ENCODE data around the gene BLOC1S3. TPM values are rescaled to one million over a fixed set of nuclear protein-coding genes. Genes with fewer than 3 reads are reported as not detected.
A peak's percentile ranks its signal among the peaks of the same experiment; 100 is the strongest.

Gene BLOC1S3, protein sequence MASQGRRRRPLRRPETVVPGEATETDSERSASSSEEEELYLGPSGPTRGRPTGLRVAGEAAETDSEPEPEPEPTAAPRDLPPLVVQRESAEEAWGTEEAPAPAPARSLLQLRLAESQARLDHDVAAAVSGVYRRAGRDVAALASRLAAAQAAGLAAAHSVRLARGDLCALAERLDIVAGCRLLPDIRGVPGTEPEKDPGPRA
- total RNA-seq = 10 to 100 TPM in 3 of 4 donors, 1 to 10 TPM in 1; 9.1 to 15.4 (median 11.9) TPM

- peak within 1 kb of the TSS; percentile 51 to 79 (median 75) for H3K4me3 ChIP-seq (replicated peaks in 1 of 3)
Measured at GRCh38 chr19:45178262-45179071, at the start of gene BLOC1S3. Gene BLOC1S3 (plus strand): TSS chr19:45178784. CDS start chr19:45179297, 513 bp downstream.

DNA sequence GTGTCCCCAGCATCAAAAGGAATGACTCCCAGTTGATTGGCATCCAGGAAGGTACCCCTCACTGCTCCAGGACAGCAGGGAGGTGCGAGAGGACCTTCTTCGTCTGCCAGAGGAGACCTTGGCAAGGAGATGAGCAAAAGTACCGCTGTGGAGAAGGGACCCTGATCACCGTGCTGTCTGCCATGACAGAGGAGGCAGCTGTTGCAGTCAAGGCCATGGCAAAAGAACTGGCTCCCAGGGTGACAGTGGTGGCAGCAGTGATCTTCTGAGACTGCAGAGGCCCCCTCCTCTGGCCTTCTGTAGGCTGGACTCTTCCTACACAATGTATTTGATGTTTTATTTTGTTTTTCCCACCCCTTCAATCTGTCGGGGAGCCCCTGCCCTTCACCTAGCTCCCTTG is 49.8 kb upstream of the BLOC1S3 start:
- Histone ChIP-seq H3K4me3 (replicated peaks in 1 of 3) (no peak overlapping the region), H3K9me3 (no peaks in the 10 kb centered on the region), H3K36me3 (no peaks in the 10 kb centered on the region), H3K27ac (no peak overlapping the region), H3K27me3 (no peaks in the 10 kb centered on the region), H3K4me1 (peaks cover 2 to 29% of the 10 kb centered on the region in 2 donors)
- 95% methylated on average over 5 of the region's 5 CpGs for WGBS, 2 donors
- intact Hi-C loops (cut with DNase I) = no loop called here
- TF ChIP-seq CTCF (IDR thresholded peaks at IDR 0.05) = no peak
- TF ChIP-seq POLR2A (IDR thresholded peaks at IDR 0.05) = no peak
- DNase-seq = no peak

More at GRCh38 chr19:45178262-45179071, at the start of gene BLOC1S3:
- Histone ChIP-seq H3K4me1 (peaks cover 15 to 25% of the 10 kb centered on the region in 2 donors), H3K27me3 (no peaks in the 10 kb centered on the region), H3K27ac (peak within 1 kb of the TSS; percentile 46 to 76 (median 65)), H3K9me3 (no peaks in the 10 kb centered on the region), H3K36me3 (no peaks in the 10 kb centered on the region)
- 0% methylated on average over 36 to 48 of the region's 51 CpGs for WGBS, 2 donors
- DNase-seq = peak; percentile 100
- TF ChIP-seq CTCF (IDR thresholded peaks at IDR 0.05) (peak in 1 of 6 experiments; percentile 23), POLR2A (IDR thresholded peaks at IDR 0.05) (peak; percentile 17 to 77)
- intact Hi-C loops (cut with DNase I) = no loop called here

- H3K27me3 ChIP-seq = no peaks in the 10 kb centered on the region
- H3K4me3 ChIP-seq (replicated peaks in 1 of 3) = no peak overlapping the region
- no peak for DNase-seq
- no peaks in the 10 kb centered on the region for H3K9me3 ChIP-seq
- intact Hi-C loops (cut with DNase I) = no loop called here
- peaks cover 12 to 31% of the 10 kb centered on the region in 2 donors for H3K4me1 ChIP-seq
- no peak overlapping the region for H3K27ac ChIP-seq
- TF ChIP-seq CTCF (IDR thresholded peaks at IDR 0.05) (no peak), POLR2A (IDR thresholded peaks at IDR 0.05) (no peak)
- H3K36me3 ChIP-seq = no peaks in the 10 kb centered on the region
- WGBS, 2 donors = 86 to 94% methylated on average over 3 to 13 of the region's 13 CpGs
Measured at GRCh38 chr19:45130236-45130635, 48.3 kb upstream of the BLOC1S3 start.

- Histone ChIP-seq H3K4me1 (peaks cover 12 to 29% of the 10 kb centered on the region in 2 donors), H3K4me3 (replicated peaks in 1 of 3) (no peak overlapping the region), H3K27me3 (no peaks in the 10 kb centered on the region), H3K9me3 (no peaks in the 10 kb centered on the region), H3K36me3 (no peaks in the 10 kb centered on the region), H3K27ac (no peak overlapping the region)
- TF ChIP-seq POLR2A (IDR thresholded peaks at IDR 0.05) = no peak
- TF ChIP-seq CTCF (IDR thresholded peaks at IDR 0.05) = no peak
- 70 to 81% methylated on average over 7 to 10 of the region's 13 CpGs for WGBS, 2 donors
- intact Hi-C loops (cut with DNase I) = no loop called here
- DNase-seq = no peak
Measured at GRCh38 chr19:45130888-45131615, 47.5 kb upstream of the BLOC1S3 start.

Data from thyroid gland (tissue), 4 donors.